NK-92 treated with Interleukin-12 subunit alpha and Interleukin-12 subunit beta, amount 100 ng/mL, for 24 hours (cell line): ENCODE measurements around the gene TNFSF8.

Source experiments
- DNase-seq: peaks from one replicate; lab custom pipeline; 2025; lab: John Stamatoyannopoulos, UW

Gene TNFSF8

DNA sequence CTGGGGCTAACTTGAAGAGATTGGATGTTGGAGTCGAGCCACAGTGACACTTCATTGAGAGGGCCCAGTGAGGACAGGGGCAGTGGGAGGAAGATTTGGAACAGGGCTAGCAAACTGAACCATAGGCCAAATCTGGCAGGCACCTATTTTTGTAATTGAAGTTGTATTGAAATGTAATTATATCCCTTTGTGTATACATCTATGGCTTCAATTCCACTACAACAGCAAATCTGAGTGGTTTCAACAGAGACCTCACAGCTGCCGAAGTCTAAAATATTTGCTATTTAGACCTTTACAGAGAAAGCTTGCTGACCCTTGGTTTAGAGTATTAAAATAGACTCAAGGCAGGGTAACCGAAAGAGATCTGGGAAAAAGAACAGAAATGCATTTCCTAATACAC lies 4.7 kb upstream of the TNFSF8 start:
- DNase-seq, result no peak

GRCh38 chr9:114932502-114932901 lies 2.1 kb upstream of the TNFSF8 start:
- no peak for DNase-seq

DNA sequence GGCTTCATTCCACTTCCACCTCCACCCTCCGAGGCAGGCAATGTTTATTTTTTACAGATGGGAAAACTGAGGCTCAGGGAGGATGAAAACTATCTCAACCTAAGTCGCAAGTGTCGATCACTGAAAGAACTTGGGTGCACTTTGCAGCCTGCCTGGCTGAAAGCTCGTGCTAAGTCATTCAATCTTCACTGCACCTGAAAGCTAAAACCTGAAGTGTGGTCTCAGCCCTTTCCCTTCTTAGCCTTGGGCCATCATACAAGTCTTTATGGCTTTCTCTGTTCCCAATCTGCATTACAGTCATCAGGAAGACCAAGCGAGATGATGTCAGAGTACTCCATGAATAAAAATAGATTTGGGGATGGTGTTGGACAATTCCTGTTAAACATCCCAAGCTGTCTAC lies 1.0 kb upstream of the TNFSF8 start:
- DNase-seq, result no peak

DNA sequence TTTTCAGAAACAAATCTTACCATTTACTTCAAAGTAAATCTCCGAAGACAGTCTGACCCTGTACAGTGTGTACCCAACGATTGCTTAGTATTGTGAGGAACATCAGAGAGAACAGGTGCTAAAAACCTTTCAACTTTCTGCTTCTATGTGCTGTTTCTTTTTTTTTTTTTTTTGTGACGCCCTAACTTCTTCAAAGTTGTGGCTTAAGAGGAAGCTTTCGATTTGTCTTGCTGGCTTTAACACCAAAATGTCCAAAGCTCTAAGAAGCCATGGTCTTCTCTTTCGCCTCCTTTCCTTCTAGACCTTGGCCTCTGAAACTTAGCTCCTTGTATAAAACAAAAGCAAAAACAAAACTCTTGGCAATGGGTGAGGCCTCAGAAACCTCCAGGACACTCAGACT lies 1.2 kb downstream of the TNFSF8 start:
- no peak for DNase-seq

- no peak for DNase-seq
Measured at GRCh38 chr9:114928671-114929070, 1.7 kb downstream of the TNFSF8 start.

- no peak for DNase-seq
Measured at GRCh38 chr9:114928136-114928535, 2.3 kb downstream of the TNFSF8 start.

- no peak for DNase-seq
Measured at GRCh38 chr9:114925672-114926071, 4.7 kb downstream of the TNFSF8 start.

GRCh38 chr9:114925039-114925438 lies 5.4 kb downstream of the TNFSF8 start:
- DNase-seq, result no peak

- DNase-seq, result no peak
Measured at GRCh38 chr9:114924327-114924726, 6.1 kb downstream of the TNFSF8 start.

GRCh38 chr9:114923918-114924317 lies 6.5 kb downstream of the TNFSF8 start:
- no peak for DNase-seq

DNA sequence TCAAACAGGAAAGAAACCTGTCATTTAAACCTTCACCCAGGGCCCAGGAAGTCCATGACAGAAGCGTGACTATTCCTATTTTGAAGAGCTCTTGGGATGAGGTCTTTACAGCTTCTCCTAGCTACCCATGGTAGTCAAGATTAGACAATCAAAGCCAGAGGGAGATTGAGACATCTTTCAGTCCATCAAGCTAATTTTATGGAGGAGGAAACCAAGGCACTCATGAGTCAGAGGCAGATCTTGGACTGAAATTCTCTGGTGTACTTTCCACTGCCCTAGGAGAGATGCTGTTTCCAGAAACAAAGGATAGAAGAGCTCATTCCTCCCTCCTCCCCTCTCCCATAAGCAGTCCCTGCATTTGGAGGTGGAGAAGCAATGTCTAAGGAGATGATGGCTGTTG lies 9.2 kb downstream of the TNFSF8 start:
- DNase-seq, result no peak

DNA sequence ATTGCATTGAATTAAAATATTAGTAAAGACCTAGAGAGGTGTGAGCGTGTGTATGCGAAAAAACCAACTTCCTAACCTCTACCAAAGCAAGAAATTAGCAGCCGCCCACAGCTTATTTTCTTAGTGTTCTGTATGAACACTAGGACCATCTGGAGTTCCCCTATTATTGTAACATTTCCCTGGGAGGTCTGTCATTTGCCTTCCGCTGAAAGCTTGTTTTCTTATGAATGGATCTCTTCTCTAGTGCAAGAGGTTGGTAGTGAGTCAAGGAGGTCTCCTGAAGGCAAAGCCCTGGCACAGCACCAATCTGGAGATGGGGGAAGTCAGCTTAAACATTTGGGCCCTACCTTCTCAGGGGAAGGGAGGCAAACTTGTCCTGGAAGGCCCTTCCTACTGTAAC lies 10.8 kb downstream of the TNFSF8 start:
- no peak for DNase-seq

DNA sequence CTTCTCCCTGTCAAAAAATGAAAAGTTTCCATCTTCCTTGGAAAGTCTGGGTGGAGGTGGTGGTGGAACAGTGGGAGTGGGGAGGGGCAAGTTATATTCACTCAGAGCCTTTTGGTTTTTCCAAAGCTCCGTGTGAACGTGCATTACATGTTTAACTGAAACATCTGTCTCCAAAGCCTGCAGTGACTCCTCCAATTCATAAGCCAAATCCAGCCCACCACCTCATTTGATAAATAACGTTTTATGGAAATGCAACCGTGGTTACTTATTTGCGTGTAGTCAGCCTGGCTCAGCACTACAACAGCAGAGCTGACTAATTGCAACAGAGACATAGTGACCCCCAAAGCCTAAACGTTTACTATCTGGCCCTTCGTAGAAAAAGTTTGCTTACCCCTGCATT lies 13.9 kb downstream of the TNFSF8 start:
- no peak for DNase-seq

DNA sequence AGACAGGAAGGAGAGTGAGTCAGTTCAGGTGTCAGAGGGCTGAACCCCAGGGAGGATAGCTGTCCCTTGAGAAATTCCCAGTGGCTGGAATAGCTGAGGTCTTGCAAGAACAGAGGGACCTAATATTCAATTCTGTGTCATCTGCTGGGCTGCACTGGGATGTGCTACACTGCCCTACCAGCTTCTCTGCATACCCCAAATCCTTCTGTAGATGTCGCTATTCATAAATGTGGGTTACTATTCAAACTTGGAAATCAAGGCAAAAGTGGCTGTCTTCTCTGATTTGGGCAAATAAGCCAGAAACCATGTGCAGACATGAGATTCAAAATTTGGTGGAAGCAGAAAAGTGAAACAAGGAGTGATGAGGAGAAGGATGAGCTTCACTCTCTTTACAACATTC lies 16.3 kb downstream of the TNFSF8 start:
- no peak for DNase-seq

GRCh38 chr9:114913656-114914055 lies 16.7 kb downstream of the TNFSF8 start:
- DNase-seq, result no peak

- DNase-seq, result no peak
Measured at GRCh38 chr9:114913217-114913616, 17.2 kb downstream of the TNFSF8 start.

DNA sequence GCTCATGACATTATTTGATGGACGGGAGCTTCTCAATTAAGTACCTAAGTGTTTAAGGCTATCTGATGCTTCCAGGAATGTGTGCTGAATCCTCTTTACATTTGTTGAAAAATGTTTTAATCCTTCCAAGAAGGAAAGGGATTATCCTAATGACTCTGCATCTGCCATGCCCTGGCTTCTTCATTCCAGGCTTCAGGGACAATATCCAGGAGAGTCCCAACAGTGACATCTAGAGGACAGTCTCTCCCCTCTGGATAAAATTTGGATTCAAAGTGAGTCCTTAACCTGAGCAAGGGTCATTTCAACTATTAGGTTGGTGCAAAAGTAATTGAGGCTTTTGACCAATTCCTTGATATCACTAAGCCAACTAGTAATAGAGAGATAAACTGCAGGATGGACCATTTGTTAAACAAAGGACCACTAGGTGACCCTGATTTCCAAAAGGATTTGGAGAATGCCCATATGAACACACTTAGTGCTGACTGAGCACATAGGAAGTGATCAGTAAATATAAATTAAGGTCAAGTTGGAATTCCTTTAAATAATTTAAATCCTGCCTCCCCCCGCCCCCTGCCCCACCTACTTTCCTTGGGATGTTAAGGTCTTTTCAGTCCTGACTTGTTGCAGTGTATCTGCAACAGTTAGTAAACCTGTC lies 19.1 kb downstream of the TNFSF8 start:
- DNase-seq, result no peak

- DNase-seq, result no peak
Measured at GRCh38 chr9:114910541-114910940, 19.9 kb downstream of the TNFSF8 start.

DNA sequence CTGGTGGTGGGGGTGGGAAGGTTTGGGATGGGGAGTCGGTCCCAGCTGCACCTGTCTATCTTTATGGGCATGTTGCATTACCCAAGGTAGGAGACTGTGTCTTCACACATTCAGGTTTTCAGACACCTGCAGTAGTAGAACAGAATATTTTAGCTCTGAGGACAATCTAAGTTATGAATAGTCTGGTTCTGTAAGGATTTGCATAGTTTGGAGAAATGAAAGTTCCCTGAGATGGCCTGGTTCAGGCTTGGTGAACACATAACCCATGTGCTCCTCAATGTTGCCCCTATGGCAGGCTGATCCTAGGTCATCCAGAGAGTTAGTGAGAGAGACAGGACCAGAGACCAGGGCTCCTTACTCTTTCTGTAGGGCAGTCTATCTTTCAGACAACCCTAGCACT lies 20.7 kb downstream of the TNFSF8 start:
- no peak for DNase-seq

DNA sequence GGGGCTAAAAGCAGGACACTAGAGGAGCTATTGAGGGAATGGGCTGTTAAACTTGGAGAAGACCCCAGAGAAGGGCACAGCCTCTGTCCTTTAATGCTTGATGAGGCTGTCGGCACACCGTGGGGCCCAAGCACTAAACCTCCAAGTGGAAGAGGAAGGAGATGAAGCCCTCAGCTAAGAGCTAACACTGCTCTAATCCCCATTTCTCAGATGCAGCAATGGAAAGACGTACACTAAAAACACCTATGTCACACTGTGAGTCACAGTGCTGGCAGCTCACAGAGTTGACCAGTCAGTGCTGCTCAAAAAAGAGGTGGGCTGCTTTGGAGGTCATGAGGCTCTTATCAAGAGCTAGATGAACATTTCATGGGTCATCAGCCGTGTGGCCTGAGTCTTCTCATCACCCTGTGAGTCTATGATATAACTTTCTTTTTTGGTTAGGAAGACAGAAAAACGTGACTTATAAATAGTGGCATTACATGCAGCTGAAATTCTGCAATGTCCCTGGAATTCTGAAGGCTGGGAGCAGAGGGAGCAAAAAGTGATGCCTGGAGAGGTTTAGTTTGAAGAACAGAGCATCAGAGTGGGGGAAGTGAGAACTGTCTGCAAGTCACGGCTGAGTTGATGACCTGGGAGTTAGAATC lies 21.5 kb downstream of the TNFSF8 start:
- peak; percentile 5 for DNase-seq

DNA sequence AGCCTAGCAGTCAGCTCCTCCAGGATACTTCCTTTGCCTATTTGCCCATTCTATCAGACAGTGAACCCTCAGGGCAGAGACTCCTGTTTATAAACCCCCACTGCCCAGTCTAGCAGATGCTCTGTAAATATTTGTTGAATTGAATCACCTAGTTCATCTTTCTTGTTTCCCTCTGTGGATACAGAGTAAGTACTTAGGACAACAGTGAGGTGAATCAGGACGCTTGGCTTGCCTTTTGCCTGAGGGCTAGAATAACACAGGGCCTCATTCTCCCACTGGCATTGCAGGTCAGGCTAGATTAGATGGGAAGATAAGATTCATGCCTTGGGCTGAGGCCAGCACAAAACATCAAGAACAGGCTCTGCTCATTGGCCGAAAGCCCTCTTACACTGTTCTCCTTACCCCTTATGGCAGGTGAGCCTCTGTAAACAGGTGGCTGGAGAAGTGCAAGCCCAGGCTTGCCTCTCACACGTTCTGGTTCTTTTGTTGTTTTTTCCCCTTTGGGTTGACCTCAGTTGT lies 22.2 kb downstream of the TNFSF8 start:
- DNase-seq, result no peak

DNA sequence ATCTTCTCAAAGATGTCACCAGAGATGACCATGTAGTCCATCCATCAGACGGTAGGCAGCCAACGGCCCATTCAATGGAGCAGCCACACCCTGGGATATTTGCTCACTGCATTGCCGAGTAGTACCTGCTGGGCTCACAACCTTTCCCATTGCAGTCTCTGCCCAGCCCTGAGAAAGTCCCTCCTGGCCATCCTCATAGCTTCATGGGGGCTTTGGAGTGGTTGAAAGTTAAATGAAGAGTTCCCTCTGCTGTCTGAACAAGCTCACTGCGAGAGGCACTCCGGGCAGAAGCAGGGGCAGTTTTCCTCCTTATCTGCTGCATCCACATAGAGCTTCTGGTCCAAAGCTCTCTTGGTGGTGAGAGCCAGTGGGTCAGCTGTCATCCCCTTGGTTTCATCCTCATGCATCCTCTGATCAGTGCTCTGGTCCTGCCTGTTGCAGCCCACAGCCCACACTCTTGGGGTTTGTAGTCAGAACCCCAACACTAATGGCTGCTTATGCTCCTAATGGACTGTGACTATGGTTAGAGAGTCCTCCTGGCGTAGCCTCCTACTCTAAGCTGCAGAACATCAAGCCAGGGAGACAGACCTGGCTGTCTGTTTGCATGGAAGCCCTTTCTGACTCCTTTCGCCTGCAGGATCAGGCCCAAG lies 23.3 kb downstream of the TNFSF8 start:
- DNase-seq, result peak; percentile 26

- DNase-seq, result no peak
Measured at GRCh38 chr9:114905170-114905940, 25.0 kb downstream of the TNFSF8 start.
